Cardiac septum (tissue), 1 donor: ENCODE results near the gene DUSP8. TPM values are rescaled to one million over a fixed set of nuclear protein-coding genes. Genes with fewer than 3 reads are reported as not detected.
"Not testable (repeated sequence)": the region's sequence is repeated elsewhere in the genome, so short reads cannot be mapped to it uniquely, and the experiment has no call there.

Experiments
- DNase-seq: peaks from one replicate; pipeline ENCODE4 v3.0.0-alpha.2; 2020; ENCODE audit warnings: low spot score
- intact Hi-C: fragments of 100-400 bp; cut with DNase I; formaldehyde crosslinking; loops from one replicate; pipeline ENCODE4 v1.14.0; 2022
- long read RNA-seq: library from polyadenylated mRNA; unstranded; transcript quantifications from one replicate; pipeline ENCODE4 v2.0.0, GENCODE V29; 2021
- total RNA-seq: library from RNA; stranded (reverse); fragmentation: NEBNext Ultra II Directional; extraction: Animal tissue kit (Norgen Biotek cat#: 25700); gene quantifications from one replicate; pipeline ENCODE4 v1.2.1, GENCODE V29; 2021
- donor health status: DM: no; HTN: no; CAD: no.

The DUSP8 gene
- total RNA-seq = 36.9 TPM
- long read RNA-seq, full-length matches to known transcripts = 49 of 102 reads
- long read RNA-seq, partial matches to known transcripts = 14 of 102 reads
- long read RNA-seq, other reads (novel, unspliced or antisense) = 39 of 102 reads

GRCh38 chr11:1572197-1573076 is at the start of gene DUSP8:
Gene DUSP8 (minus strand): TSS chr11:1572271. CDS start chr11:1565826, 6,445 bp downstream.
- intact Hi-C loops = loop anchor here (5.0 kb wide), 1 partner anchor 35 kb away; no protein-coding TSS in a partner anchor
- peak; percentile 95 for DNase-seq

GRCh38 chr11:1619449-1619848 is 47.4 kb upstream of the DUSP8 start:
- DNase-seq = no peak
- intact Hi-C loops = no loop called here

- no peak for DNase-seq
- intact Hi-C loops = no loop called here
Measured at GRCh38 chr11:1618231-1618630, 46.2 kb upstream of the DUSP8 start.

- intact Hi-C loops = no loop called here
Measured at GRCh38 chr11:1608363-1608762, 36.3 kb upstream of the DUSP8 start, which contains the start of gene KRTAP5-3. Gene KRTAP5-3 (minus strand): TSS chr11:1608463. CDS start chr11:1608385, 78 bp downstream.

GRCh38 chr11:1607901-1608300 is 35.8 kb upstream of the DUSP8 start:
- intact Hi-C loops, DNase-seq: not testable (repeated sequence)

More at GRCh38 chr11:1608363-1608762, 36.3 kb upstream of the DUSP8 start, which contains the start of gene KRTAP5-3:
- DNase-seq = no peak

- intact Hi-C loops, DNase-seq: not testable (repeated sequence)
Measured at GRCh38 chr11:1607156-1607845, 35.2 kb upstream of the DUSP8 start.

GRCh38 chr11:1605923-1606322 is 33.9 kb upstream of the DUSP8 start:
- intact Hi-C loops, DNase-seq: not testable (repeated sequence)

- intact Hi-C loops = no loop called here
Measured at GRCh38 chr11:1604711-1605110, 32.6 kb upstream of the DUSP8 start.

GRCh38 chr11:1604181-1604580 is 32.1 kb upstream of the DUSP8 start:
- intact Hi-C loops = no loop called here
- no peak for DNase-seq

More at GRCh38 chr11:1604711-1605110, 32.6 kb upstream of the DUSP8 start:
- no peak for DNase-seq

GRCh38 chr11:1603629-1604028 is 31.6 kb upstream of the DUSP8 start:
- no peak for DNase-seq
- intact Hi-C loops = no loop called here

- intact Hi-C loops = not testable (repeated sequence)
Measured at GRCh38 chr11:1601663-1602062, 29.6 kb upstream of the DUSP8 start.

GRCh38 chr11:1600626-1601025 is 28.6 kb upstream of the DUSP8 start:
- DNase-seq = no peak
- intact Hi-C loops = no loop called here

More at GRCh38 chr11:1601663-1602062, 29.6 kb upstream of the DUSP8 start:
- not testable (repeated sequence) for DNase-seq

- no peak for DNase-seq
- intact Hi-C loops = no loop called here
Measured at GRCh38 chr11:1598816-1599215, 26.7 kb upstream of the DUSP8 start.

- intact Hi-C loops, DNase-seq: not testable (repeated sequence)
Measured at GRCh38 chr11:1598406-1598805, 26.3 kb upstream of the DUSP8 start.

- DNase-seq = no peak
- intact Hi-C loops = no loop called here
Measured at GRCh38 chr11:1597994-1598380, 25.9 kb upstream of the DUSP8 start, which contains the start of gene KRTAP5-2. Gene KRTAP5-2 (minus strand): TSS chr11:1598294. CDS start chr11:1598250, 44 bp downstream.

GRCh38 chr11:1597331-1597993 is 25.4 kb upstream of the DUSP8 start:
- intact Hi-C loops = no loop called here
- DNase-seq = no peak

GRCh38 chr11:1596576-1597121 is 24.6 kb upstream of the DUSP8 start:
- DNase-seq, intact Hi-C loops: not testable (repeated sequence)

GRCh38 chr11:1595994-1596575 is 24.0 kb upstream of the DUSP8 start:
- intact Hi-C loops = not testable (repeated sequence)

GRCh38 chr11:1592628-1593027 is 20.6 kb upstream of the DUSP8 start:
- intact Hi-C loops = no loop called here
- no peak for DNase-seq

More at GRCh38 chr11:1595994-1596575, 24.0 kb upstream of the DUSP8 start:
- not testable (repeated sequence) for DNase-seq
